Fibroblast of lung (primary cell): ENCODE measurements around the gene GADL1.

Source experiments
- EZH2 ChIP-seq: IDR thresholded peaks from 2 replicates; pipeline ENCODE4 v1.5.1; 2012; ENCODE audit warnings: low read length, control low read depth, mild to moderate bottlenecking; ENCODE audit errors: missing control alignments
- TF ChIP-seq, protein P1 (sequence below), 2 donors: IDR thresholded peaks in 1 of 2; conservative IDR thresholded peaks in 1 of 2; 1 replicate in 1 of 2; 2 replicates in 1 of 2; pipeline ENCODE4 v1.5.1; 2011 to 2012; ENCODE audit warnings: low read length in 2 of 2, control low read depth in 1 of 2, inconsistent platforms in 1 of 2, low read depth in 1 of 2, mild to moderate bottlenecking in 1 of 2

DNA sequence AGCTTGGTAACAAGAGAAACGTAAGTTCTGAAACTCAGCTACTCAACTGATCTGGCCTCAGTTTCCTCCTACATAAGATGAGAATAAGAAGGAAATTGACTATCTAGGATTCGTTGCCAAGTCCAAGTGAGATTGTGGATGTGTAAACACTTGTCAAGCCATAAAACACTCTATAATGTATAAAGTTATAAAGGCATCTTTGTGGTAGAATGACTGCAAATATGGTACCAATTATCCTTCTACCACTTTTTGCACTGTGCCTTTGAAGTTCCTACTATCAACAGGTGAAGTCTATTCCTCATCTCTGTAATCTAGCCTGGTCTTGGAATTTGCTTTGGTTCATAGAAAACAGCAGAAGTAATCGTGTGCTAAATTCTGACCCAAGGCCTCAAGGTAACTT lies 138.2 kb downstream of the GADL1 start:
- TF ChIP-seq, protein P1, sequence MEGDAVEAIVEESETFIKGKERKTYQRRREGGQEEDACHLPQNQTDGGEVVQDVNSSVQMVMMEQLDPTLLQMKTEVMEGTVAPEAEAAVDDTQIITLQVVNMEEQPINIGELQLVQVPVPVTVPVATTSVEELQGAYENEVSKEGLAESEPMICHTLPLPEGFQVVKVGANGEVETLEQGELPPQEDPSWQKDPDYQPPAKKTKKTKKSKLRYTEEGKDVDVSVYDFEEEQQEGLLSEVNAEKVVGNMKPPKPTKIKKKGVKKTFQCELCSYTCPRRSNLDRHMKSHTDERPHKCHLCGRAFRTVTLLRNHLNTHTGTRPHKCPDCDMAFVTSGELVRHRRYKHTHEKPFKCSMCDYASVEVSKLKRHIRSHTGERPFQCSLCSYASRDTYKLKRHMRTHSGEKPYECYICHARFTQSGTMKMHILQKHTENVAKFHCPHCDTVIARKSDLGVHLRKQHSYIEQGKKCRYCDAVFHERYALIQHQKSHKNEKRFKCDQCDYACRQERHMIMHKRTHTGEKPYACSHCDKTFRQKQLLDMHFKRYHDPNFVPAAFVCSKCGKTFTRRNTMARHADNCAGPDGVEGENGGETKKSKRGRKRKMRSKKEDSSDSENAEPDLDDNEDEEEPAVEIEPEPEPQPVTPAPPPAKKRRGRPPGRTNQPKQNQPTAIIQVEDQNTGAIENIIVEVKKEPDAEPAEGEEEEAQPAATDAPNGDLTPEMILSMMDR (conservative IDR thresholded peaks at IDR 0.05 in 1 of 2, IDR thresholded peaks at IDR 0.05 in 1 of 2; ENCODE audit: low read depth in 1 of 2, low read length in 2 of 2): no peak
- TF ChIP-seq EZH2: no peak
